Urinary bladder (tissue), 4 donors: ENCODE data around the gene NCAM1. TPM values are rescaled to one million over a fixed set of nuclear protein-coding genes. Genes with fewer than 3 reads are reported as not detected.
"Not testable (repeated sequence)": the region's sequence is repeated elsewhere in the genome, so short reads cannot be mapped to it uniquely, and the experiment has no call there.

Source experiments
- DNase-seq: peaks from one replicate; pipeline ENCODE4 v3.0.0-alpha.2; 2015; ENCODE audit errors: extremely low spot score
- H3K27ac ChIP-seq: one replicate; pipeline ENCODE4 v1.5.1; 2013; ENCODE audit warnings: low read depth, mild to moderate bottlenecking, moderate library complexity
- H3K36me3 ChIP-seq: one replicate; pipeline ENCODE4 v1.6.1; 2013; ENCODE audit warnings: mild to moderate bottlenecking, moderate library complexity; ENCODE audit not compliant: insufficient read depth
- H3K4me1 ChIP-seq: one replicate; pipeline ENCODE4 v1.6.1; 2013; ENCODE audit warnings: mild to moderate bottlenecking, moderate library complexity; ENCODE audit not compliant: insufficient read depth
- H3K4me3 ChIP-seq: one replicate; pipeline ENCODE4 v1.5.1; 2013; ENCODE audit warnings: low read depth, low read length
- WGBS: extraction: QIAGEN DNeasy Blood & Tissue Kit; methylation state at CpG from one replicate; pipeline ENCODE4 v1.1.7; 2013; 5-methylcytosine and 5-hydroxymethylcytosine counted together
- polyA plus RNA-seq: library from polyadenylated mRNA; stranded (reverse); fragments of 200-250 nt; gene quantifications from one replicate; pipeline ENCODE4 v1.2.3, GENCODE V29; 2013
- total RNA-seq: library from RNA; depleted of rRNA; stranded (reverse); fragments of >200 nt; gene quantifications from one replicate; pipeline ENCODE4 v1.2.3, GENCODE V29; 2014
- donor health status: healthy with polysubstance abuse.
- donor health status: healthy.

The NCAM1 gene
- total and polyA plus RNA-seq, 2 donors: 79.1 to 114 TPM

DNA sequence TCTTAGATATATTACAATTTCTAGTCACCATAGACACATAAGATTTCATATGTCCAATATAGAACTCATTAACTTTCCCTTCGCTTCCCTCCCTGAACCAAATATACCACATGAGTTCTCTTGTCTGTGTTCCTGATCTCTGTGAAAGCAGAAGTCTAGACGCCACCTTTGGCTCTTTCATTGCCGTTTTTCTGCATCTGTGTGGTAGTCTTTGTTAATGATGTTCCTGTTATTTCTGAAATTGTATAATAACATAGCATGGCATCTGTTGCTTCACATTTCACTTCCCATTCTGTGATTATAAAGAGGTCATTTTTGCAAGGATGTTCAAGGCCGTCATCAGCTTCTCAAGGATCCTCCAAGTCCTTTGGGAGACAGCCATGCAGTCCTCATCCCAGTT lies 58.5 kb downstream of the NCAM1 start:
- no peak for DNase-seq
- no peaks in the 10 kb centered on the region for H3K36me3 ChIP-seq
- H3K4me3 ChIP-seq: no peak overlapping the region
- no peaks in the 10 kb centered on the region for H3K4me1 ChIP-seq
- H3K27ac ChIP-seq: no peak overlapping the region
- 81% methylated on average over 4 of the region's 4 CpGs for WGBS

DNA sequence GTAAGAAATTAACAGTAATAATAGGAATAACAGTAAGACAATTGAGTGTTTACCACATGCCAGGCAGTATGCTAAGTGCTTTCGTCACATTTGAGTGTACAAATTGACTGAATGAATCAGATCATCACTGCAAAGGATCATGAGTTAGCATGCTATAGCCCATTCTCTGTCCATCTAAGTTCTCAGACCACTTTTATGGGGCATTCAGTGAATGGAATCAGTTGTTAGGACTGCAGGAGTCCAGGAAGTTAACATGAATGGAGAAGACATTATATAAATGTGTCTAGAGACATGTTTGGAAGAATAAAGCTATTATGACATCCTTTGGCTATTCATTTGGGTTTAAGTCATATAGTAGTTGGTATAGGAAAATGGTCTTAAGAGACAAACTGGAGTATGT lies 59.9 kb downstream of the NCAM1 start:
- no peak for DNase-seq
- Histone ChIP-seq H3K4me3 (no peak overlapping the region), H3K36me3 (no peaks in the 10 kb centered on the region), H3K4me1 (no peaks in the 10 kb centered on the region), H3K27ac (no peak overlapping the region)
- WGBS: 93% methylated on average over 1 of the region's 1 CpG

DNA sequence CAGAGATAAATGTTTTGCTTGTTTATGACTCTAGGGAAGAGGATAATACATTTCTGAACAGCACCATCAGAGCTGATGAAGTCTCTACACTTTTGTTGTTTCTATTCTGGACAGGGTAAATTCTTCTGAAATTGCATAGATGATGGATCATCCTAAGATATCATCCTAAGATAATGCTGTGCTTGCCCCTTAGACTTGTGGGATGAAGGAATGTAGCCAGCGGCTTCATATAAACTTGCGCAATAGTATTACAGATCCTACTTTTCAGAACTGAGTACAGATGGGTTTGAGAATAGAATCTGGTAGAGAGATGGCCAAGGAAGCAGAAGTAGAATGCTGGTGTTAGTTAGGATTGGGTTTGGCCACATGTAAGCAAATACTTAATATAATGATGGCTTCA lies 61.0 kb downstream of the NCAM1 start:
- 84% methylated on average over 2 of the region's 2 CpGs for WGBS
- Histone ChIP-seq H3K27ac (no peak overlapping the region), H3K36me3 (no peaks in the 10 kb centered on the region), H3K4me1 (no peaks in the 10 kb centered on the region), H3K4me3 (no peak overlapping the region)
- no peak for DNase-seq

DNA sequence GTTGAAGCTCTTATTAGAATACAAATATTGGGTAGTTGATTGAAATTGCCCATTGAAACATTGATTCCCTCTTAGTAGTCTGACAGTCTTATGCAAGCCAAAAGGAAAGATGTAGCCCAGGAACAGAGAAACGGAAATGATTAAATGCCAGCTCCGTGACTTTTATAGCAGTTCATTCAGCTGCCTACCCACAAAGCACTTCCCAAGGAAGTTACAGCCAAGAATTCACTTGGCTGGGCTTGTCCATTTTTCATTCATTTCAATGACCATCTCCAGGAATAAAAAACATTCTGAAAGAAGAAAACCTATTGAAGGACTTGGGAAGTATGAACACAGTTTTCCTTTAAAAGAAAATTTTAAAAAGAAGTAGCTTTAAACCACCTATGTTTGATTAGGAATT lies 62.0 kb downstream of the NCAM1 start:
- Histone ChIP-seq H3K36me3 (no peaks in the 10 kb centered on the region), H3K4me3 (no peak overlapping the region), H3K27ac (no peak overlapping the region), H3K4me1 (no peaks in the 10 kb centered on the region)
- 15% methylated on average over 2 of the region's 2 CpGs for WGBS
- DNase-seq: no peak

DNA sequence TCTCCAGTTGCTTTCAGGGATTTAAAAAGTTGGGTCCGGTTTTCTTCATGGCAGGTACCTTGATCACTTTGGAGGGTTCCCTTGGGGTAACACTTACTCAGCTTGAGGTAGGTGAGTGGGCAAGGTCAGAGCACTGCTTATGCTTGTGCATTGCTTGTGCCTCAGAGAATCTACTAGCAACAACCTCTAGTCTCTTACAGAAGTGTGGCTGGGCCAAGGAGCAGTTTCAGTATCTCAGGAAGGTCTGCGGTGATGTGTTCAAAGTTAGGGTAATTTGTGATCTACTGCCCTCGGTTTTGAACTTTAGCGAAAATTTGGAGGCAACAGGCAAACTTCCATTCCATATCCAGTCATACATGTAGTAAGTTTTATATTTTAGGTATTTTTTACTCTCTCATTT lies 62.8 kb downstream of the NCAM1 start:
- H3K27ac ChIP-seq: no peak overlapping the region
- H3K36me3 ChIP-seq: no peaks in the 10 kb centered on the region
- WGBS: 96% methylated on average over 4 of the region's 4 CpGs
- H3K4me1 ChIP-seq: no peaks in the 10 kb centered on the region
- DNase-seq: no peak
- H3K4me3 ChIP-seq: no peak overlapping the region

DNA sequence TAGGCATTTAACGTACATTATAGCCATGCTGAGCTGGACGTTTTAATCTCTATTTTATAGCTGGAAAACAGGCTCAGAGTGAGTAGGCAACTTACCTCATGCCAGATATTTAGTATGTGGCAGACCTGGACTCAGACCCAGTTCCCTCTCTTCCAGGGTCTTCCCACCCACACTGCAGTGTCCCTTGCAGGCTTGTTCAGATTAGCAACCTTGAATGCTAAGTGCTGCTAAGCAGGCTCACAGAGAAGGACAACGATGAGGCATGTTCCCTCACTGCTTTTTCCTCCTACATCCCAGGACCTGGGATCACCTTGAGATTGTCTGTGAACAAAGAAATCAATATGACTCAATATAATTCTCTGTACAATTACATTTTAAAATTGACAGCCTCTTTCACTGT lies 65.6 kb downstream of the NCAM1 start:
- H3K4me3 ChIP-seq: no peak overlapping the region
- no peak for DNase-seq
- no peak overlapping the region for H3K27ac ChIP-seq
- 65% methylated on average over 3 of the region's 3 CpGs for WGBS
- H3K36me3 ChIP-seq: no peaks in the 10 kb centered on the region
- H3K4me1 ChIP-seq: no peaks in the 10 kb centered on the region

DNA sequence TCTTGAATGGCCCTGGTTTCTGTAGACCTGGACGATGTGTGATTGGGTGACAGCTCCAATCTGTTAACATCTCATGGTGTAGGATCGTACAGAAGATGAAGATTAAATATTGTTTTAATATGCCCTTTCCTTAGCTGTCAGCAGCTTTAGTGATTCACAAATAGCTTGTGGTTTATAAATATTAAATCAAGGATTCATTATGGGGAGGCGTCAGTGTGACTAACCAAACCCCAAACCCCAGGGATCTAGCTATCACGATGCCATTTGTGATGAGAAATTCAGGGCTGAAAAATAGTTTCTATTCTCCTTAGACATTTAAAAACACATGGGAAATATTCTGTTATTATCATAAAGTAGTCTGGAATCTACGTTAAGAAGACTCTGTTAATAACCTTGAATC lies 73.4 kb downstream of the NCAM1 start:
- no peak overlapping the region for H3K4me3 ChIP-seq
- H3K27ac ChIP-seq: no peak overlapping the region
- no peak for DNase-seq
- 76% methylated on average over 5 of the region's 5 CpGs for WGBS
- H3K36me3 ChIP-seq: no peaks in the 10 kb centered on the region
- H3K4me1 ChIP-seq: no peaks in the 10 kb centered on the region

DNA sequence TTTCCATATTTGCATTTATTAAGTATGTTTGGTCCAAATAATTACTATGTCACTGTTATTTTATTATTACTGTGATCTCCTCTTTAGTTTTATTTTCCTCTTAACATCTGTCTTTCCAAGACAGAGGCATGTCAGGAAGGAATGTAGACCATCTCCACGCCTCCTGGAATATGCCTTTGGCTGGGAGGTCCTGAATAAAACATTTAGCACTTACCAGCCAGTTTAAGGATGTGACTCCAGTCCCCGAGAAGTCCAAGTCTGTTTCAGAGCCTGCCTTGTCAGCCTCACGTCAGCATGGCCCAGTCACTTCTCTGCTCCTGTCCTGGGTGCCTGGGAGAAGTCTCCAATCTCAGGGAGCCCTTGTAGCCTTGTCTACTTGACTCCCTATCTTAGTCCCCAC lies 74.5 kb downstream of the NCAM1 start:
- H3K4me1 ChIP-seq: no peaks in the 10 kb centered on the region
- no peak overlapping the region for H3K27ac ChIP-seq
- DNase-seq: no peak
- no peak overlapping the region for H3K4me3 ChIP-seq
- 94% methylated on average over 3 of the region's 3 CpGs for WGBS
- H3K36me3 ChIP-seq: no peaks in the 10 kb centered on the region

DNA sequence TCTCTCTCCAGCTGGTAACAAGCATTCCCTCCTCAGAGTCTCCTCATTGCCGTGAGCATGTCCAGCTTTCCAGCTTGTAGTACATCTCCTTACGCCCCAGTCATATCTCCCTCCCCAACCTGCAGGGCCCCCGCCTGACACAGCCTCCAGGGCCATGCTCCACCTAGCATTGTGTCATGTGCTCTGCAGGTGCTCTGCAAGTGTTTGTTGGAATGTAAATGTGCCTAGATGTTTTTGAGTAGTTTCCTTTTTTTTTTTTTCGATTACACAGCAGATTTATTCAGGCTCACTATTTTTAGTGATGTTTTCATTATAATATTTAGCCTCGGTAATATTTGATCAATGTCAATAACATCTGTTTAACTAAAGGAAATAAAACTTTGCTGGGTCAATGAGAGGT lies 82.5 kb downstream of the NCAM1 start:
- DNase-seq: no peak

DNA sequence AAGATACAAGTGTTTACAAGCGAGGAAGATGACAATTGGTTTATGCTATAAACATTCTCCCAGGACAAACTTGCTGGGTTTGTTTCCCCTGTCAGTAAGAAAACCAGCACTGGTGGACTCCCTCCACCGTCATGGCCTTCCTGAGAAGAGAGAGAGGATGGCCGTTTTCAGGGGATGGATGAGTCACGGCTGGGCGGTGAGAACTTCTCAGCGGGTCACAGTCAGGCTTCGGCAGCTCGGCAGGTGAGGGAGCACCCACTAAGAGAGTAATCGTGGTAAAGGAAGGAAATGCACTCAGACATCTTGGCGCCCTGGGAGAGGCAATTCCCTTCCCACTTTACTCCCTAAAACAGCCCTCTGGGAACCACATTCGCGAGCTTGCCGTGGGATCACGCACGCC lies 83.9 kb downstream of the NCAM1 start:
- no peak for DNase-seq
- H3K36me3 ChIP-seq: no peaks in the 10 kb centered on the region
- H3K4me1 ChIP-seq: no peaks in the 10 kb centered on the region
- H3K4me3 ChIP-seq: no peak overlapping the region
- 89% methylated on average over 15 of the region's 15 CpGs for WGBS
- no peak overlapping the region for H3K27ac ChIP-seq

More for the DNA sequence above, 82.5 kb downstream of the NCAM1 start:
- WGBS: 91% methylated on average over 5 of the region's 5 CpGs
- H3K4me3 ChIP-seq: no peak overlapping the region
- no peaks in the 10 kb centered on the region for H3K4me1 ChIP-seq
- no peak overlapping the region for H3K27ac ChIP-seq
- no peaks in the 10 kb centered on the region for H3K36me3 ChIP-seq

DNA sequence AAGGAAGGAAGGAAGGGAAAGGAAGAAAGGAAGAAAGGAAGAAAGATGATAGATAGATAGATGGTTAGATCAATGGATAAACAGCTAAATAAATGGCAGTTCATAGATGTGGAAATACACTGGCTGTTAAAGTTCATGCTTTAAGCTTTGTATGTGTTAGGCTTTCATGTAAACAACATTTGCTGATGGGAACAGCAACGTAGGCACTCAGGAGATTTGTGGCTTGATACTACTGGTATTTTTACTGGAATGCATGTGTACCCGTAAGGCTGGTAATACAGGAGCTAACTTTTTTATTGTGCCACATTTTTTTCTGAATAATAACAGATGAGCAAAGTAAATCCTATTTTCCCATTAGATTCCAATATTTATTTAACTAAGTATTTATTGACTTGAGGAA lies 85.6 kb downstream of the NCAM1 start:
- DNase-seq: no peak
- no peaks in the 10 kb centered on the region for H3K4me1 ChIP-seq
- H3K4me3 ChIP-seq: no peak overlapping the region
- WGBS: 61% methylated on average over 2 of the region's 2 CpGs
- no peak overlapping the region for H3K27ac ChIP-seq
- no peaks in the 10 kb centered on the region for H3K36me3 ChIP-seq

DNA sequence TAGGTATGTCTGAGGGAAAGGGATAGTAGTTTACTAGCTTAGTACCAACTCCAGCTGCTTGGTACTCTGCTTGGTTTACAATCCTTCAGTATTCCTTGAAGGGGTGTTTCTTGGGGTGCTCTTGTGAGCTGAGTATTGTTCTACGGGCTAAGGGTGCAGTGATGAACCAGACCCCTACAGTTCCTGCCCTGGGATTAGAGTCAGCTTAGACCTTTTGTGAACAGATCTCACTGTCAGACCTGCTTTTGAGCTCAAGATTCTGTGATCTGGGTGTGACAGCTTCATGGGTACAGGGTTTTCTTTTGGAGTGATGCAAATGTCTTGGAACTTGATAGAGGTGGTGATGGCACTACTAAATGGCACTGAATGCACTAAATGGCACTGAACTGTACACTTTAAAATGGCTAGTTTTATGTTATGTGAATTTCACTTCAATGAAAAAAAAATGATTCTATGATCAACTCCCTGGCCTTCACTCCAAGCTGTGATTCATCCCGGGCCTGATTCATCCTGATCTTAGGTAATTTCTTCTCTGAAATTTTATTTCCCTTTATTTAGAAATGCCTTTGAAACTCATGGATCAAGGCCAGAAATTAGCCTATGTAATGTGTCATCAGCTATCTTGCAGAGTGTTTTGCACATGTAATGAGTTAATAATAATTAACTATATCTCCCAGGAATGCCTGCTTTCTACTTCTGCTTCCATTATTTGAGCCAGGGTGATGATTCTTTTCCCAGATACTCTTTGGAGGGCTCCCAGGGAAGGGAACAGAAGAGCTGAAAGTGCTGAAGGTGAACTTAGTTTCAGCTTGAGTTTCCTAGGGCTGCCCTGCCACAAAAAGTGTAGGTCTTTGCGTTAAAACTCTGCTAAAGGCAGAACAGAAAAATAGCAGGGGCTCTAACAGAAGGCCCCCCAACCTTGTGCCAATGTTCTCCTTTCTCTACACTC lies 87.9 kb downstream of the NCAM1 start:
- no peaks in the 10 kb centered on the region for H3K4me1 ChIP-seq
- H3K4me3 ChIP-seq: no peak overlapping the region
- no peaks in the 10 kb centered on the region for H3K36me3 ChIP-seq
- 82% methylated on average over 3 of the region's 3 CpGs for WGBS
- no peak overlapping the region for H3K27ac ChIP-seq
- DNase-seq: no peak

DNA sequence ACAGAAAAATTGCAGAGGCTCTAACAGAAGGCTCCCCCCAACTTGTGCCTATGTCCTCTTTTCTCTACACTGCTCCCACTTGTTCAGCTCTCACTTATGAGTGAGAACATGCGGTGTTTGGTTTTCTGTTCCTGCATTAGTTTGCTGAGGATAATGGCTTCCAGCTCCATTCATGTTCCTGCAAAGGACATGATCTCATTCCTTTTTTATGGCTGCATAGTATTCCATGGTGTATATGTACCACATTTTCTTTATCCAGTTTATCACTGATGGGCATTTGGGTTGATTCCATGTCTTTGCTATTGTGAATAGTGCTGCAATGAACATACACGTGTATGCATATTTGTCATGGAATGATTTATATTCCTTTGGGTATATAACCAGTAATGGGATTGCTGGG lies 91.8 kb downstream of the NCAM1 start:
- not testable (repeated sequence) for H3K27ac ChIP-seq, DNase-seq, H3K4me1 ChIP-seq, H3K4me3 ChIP-seq, H3K36me3 ChIP-seq
- WGBS: 97% methylated on average over 2 of the region's 2 CpGs

DNA sequence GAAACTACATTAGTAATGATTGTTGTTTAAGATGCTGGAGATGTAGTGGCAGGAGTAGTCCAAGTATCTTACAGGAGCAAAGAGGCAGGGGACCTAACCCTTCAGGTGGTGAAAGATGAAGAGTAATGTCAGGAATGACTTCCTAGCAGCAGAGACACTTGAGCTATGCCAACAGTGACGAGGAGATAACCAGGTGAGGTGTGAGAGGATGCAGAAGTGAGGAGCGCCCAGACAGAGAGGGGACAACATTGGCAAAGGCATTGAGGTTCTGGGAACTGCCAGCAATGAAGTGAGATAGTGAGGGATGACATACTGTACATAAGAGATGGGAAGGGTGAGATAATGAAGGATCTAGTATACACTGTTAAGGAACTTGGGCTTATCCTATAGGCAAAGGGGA lies 95.8 kb downstream of the NCAM1 start:
- Histone ChIP-seq H3K4me1 (no peaks in the 10 kb centered on the region), H3K4me3 (no peak overlapping the region), H3K36me3 (no peaks in the 10 kb centered on the region), H3K27ac (no peak overlapping the region)
- WGBS: 83% methylated on average over 2 of the region's 2 CpGs
- no peak for DNase-seq
